ENCODE data around the gene B3GALT4.

DNA sequence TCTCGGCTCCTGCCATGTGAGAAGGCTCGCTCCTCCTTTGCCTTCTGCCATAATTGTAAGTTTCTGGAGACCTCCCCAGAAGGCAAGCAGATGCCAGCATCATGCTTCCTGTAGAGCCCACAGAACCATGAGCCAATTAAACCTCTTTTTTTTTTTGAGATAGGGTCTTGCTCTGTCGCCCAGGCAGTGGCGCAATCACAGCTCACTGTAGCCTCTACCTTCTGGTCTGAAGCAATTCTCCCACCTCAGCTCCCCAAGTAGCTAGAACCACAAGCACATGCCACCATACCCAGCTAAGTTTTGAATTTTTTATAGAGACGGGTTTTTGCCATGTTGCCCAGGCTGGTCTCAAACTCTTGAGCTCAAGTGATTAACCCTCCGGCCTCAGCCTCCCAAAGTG is 40.1 kb upstream of the B3GALT4 start:
- no peak for TF ChIP-seq POLR2AphosphoS5 (IDR thresholded peaks at IDR 0.05)
- TF ChIP-seq, protein P1, sequence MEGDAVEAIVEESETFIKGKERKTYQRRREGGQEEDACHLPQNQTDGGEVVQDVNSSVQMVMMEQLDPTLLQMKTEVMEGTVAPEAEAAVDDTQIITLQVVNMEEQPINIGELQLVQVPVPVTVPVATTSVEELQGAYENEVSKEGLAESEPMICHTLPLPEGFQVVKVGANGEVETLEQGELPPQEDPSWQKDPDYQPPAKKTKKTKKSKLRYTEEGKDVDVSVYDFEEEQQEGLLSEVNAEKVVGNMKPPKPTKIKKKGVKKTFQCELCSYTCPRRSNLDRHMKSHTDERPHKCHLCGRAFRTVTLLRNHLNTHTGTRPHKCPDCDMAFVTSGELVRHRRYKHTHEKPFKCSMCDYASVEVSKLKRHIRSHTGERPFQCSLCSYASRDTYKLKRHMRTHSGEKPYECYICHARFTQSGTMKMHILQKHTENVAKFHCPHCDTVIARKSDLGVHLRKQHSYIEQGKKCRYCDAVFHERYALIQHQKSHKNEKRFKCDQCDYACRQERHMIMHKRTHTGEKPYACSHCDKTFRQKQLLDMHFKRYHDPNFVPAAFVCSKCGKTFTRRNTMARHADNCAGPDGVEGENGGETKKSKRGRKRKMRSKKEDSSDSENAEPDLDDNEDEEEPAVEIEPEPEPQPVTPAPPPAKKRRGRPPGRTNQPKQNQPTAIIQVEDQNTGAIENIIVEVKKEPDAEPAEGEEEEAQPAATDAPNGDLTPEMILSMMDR (IDR thresholded peaks at IDR 0.05 in 8 of 11, conservative IDR thresholded peaks at IDR 0.05 in 3 of 11) = no peak

Measured in spleen (tissue), 7 donors.